Ascending aorta (tissue), 2 donors: ENCODE measurements around the gene SV2C. TPM values are rescaled to one million over a fixed set of nuclear protein-coding genes. Genes with fewer than 3 reads are reported as not detected.
A peak's percentile ranks its signal among the peaks of the same experiment; 100 is the strongest.

ENCODE experiments used
- DNase-seq, 2 donors: peaks; one replicate each; pipeline ENCODE4 v3.0.0-alpha.2; 2019; ENCODE audit warnings: low spot score in 2 of 2
- H3K27ac ChIP-seq, 2 donors: fragments of 200-600 bp; sonication (generic); one replicate each; pipeline ENCODE4 v1.5.1; 2016 to 2017; ENCODE audit warnings: mild to moderate bottlenecking in 1 of 2
- H3K27me3 ChIP-seq: fragments of 200-600 bp; sonication (generic); one replicate; pipeline ENCODE4 v1.5.1; 2017
- H3K36me3 ChIP-seq, 2 donors: fragments of 200-600 bp; sonication (generic); one replicate each; pipeline ENCODE4 v1.5.1; 2016
- H3K4me1 ChIP-seq, 2 donors: fragments of 200-600 bp; sonication (generic); one replicate each; pipeline ENCODE4 v1.5.1; 2016 to 2017; ENCODE audit warnings: mild to moderate bottlenecking in 1 of 2
- H3K4me3 ChIP-seq, 2 donors: fragments of 200-600 bp; sonication (generic); one replicate each; pipeline ENCODE4 v1.5.1; 2016 to 2017; ENCODE audit warnings: mild to moderate bottlenecking in 1 of 2
- H3K9me3 ChIP-seq, 2 donors: fragments of 200-600 bp; sonication (generic); one replicate each; pipeline ENCODE4 v1.5.1; 2016
- CTCF ChIP-seq, 3 experiments: fragments of 200-600 bp in 2 of 3; fragments of 450-650 bp in 1 of 3; sonication (generic) in 2 of 3; IDR thresholded peaks; one replicate each; pipeline ENCODE4 v1.5.1; 2016 to 2019; ENCODE audit warnings: antibody characterized with exemption in 3 of 3, mild to moderate bottlenecking in 1 of 3, moderate library complexity in 1 of 3
- intact Hi-C: fragments of 100-400 bp; cut with DNase I; formaldehyde crosslinking; loops from one replicate; pipeline ENCODE4 v1.15.1; 2023
- total RNA-seq: library from RNA; depleted of rRNA; stranded (reverse); fragments of >200 nt; gene quantifications from one replicate; pipeline ENCODE4 v1.1.0, GENCODE V29; 2016

SV2C gene
- total RNA-seq, 1 donor from 2014 or later: not detected

GRCh38 chr5:76175051-76175666 lies 92.0 kb downstream of the SV2C start:
- intact Hi-C loops: no loop called here
- no peak for DNase-seq
- TF ChIP-seq CTCF (IDR thresholded peaks at IDR 0.05): peak in 2 of 3 experiments; percentile 16 to 32

GRCh38 chr5:76175821-76176403 lies 92.7 kb downstream of the SV2C start:
- Histone ChIP-seq H3K9me3 (no peaks in the 10 kb centered on the region), H3K36me3 (no peaks in the 10 kb centered on the region), H3K27ac (no peak overlapping the region), H3K4me3 (no peak overlapping the region), H3K27me3 (no peaks in the 10 kb centered on the region), H3K4me1 (no peaks in the 10 kb centered on the region)
- no peak for DNase-seq
- intact Hi-C loops: no loop called here
- no peak for TF ChIP-seq CTCF (IDR thresholded peaks at IDR 0.05)

More at GRCh38 chr5:76175051-76175666, 92.0 kb downstream of the SV2C start:
- H3K36me3 ChIP-seq: no peaks in the 10 kb centered on the region
- no peaks in the 10 kb centered on the region for H3K9me3 ChIP-seq
- H3K27me3 ChIP-seq: no peaks in the 10 kb centered on the region
- H3K27ac ChIP-seq: no peak overlapping the region
- H3K4me1 ChIP-seq: no peaks in the 10 kb centered on the region
- H3K4me3 ChIP-seq: no peak overlapping the region

DNA sequence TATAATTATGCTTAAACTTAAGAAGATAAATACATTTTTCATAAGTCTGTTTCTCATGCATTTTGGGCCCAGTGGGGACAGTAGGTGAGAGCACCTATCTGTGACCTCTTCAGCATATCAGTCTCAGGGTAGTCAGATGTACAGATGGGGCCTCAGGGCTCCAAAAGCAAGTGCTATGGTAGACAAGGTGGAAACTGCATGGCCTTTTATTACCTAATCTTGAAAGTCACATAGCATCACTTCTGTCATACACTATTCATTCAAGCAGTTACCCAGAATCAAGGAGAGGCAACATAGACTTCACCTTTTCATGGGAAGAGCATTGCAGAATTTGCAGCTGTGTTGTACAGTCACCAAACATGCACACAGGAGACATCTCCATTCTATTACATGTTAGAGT lies 94.8 kb downstream of the SV2C start:
- DNase-seq: no peak
- Histone ChIP-seq H3K4me3 (no peak overlapping the region), H3K36me3 (no peaks in the 10 kb centered on the region), H3K27me3 (no peaks in the 10 kb centered on the region), H3K4me1 (no peaks in the 10 kb centered on the region), H3K27ac (no peak overlapping the region), H3K9me3 (no peaks in the 10 kb centered on the region)
- intact Hi-C loops: no loop called here
- TF ChIP-seq CTCF (IDR thresholded peaks at IDR 0.05): no peak

DNA sequence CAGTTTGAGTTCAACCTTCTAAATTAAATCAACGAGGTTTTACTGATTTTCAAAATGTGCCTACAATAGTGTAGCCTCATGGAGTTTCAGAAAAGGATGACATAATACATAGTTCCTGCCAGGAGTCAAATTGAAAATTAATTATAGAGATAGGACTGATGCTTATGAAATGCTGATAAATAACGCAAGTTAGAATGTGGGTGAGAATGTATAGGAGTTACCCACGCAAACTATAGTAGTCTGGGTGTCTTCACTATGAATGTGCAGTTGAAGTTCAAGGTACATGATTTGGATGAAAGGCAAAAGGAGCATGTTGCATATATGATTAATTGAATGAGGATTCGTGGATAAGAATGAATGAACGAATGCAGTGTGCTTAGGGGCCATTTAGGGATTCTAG lies 95.7 kb downstream of the SV2C start:
- Histone ChIP-seq H3K36me3 (no peaks in the 10 kb centered on the region), H3K27me3 (no peaks in the 10 kb centered on the region), H3K4me1 (no peaks in the 10 kb centered on the region), H3K4me3 (no peak overlapping the region), H3K9me3 (no peaks in the 10 kb centered on the region), H3K27ac (no peak overlapping the region)
- no peak for TF ChIP-seq CTCF (IDR thresholded peaks at IDR 0.05)
- intact Hi-C loops: no loop called here
- DNase-seq: no peak

DNA sequence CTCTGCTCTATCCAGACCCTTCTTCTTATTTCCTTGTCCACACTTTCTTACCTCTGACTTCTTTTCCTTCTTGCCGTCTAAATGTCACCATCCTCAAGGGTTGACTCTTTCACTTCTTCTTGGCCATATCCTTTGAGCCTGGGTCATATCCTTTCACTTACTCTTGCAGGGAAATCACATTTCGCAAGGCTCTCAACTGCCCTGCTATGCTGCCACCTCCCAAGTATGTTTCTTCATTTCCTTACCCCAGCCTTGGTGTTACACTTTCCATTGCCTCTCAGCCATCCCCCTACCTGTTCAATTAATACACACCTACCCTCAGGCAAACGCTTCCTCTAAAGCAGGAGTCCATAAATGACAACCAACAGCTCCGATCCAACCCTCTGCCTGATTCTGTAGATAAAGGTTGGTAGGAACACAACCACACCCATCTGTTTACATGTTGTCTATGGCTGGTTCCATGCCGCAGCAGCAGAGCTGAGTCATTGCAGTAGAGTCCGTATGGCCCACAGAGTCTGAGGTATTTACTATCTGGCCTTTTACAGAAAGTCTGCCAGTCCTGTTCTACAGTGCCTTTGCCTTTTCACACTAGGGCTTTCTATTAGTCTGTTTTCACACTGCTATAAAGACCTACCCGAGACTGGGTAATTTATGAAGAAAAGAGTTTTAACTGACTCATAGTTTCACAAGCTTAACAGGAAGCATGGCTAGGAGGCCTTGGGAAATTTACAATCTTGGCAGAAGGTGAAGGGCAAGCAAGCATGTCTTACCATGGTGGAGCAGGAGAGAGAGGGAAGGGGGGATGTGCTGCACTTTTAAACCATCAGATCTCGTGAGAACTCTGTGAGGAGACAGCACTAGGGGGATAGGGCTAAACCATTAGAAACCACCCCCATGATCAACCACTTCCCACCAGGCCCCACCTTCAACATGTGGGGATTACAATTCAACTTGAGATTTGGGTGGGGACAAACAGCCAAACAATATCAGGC lies 97.9 kb downstream of the SV2C start:
- intact Hi-C loops: no loop called here
- no peak overlapping the region for H3K4me3 ChIP-seq
- H3K27me3 ChIP-seq: no peaks in the 10 kb centered on the region

More for the DNA sequence above, 97.9 kb downstream of the SV2C start:
- Histone ChIP-seq H3K4me1 (no peaks in the 10 kb centered on the region), H3K27ac (no peak overlapping the region), H3K9me3 (no peaks in the 10 kb centered on the region), H3K36me3 (no peaks in the 10 kb centered on the region)
- DNase-seq: no peak
- TF ChIP-seq CTCF (IDR thresholded peaks at IDR 0.05): no peak
